ENCODE data around the gene PPP1R11.
A peak's percentile ranks its signal among the peaks of the same experiment; 100 is the strongest.
"Not testable (repeated sequence)": the region's sequence is repeated elsewhere in the genome, so short reads cannot be mapped to it uniquely, and the experiment has no call there.

PPP1R11 gene

GRCh38 chr6:30066577-30067459 is at the start of gene PPP1R11:
TSS of gene PPP1R11 (plus strand) at chr6:30067198. CDS start at chr6:30067411, 213 bp downstream.
- peak; percentile 98 to 99 for DNase-seq

GRCh38 chr6:30019819-30020218 is 47.2 kb upstream of the PPP1R11 start:
- DNase-seq, result no peak

- DNase-seq, result no peak
These were observed 46.4 kb upstream of the PPP1R11 start for GRCh38 chr6:30020626-30021025.

GRCh38 chr6:30022189-30022588 is 44.8 kb upstream of the PPP1R11 start:
- DNase-seq, result no peak

GRCh38 chr6:30022712-30023111 is 44.3 kb upstream of the PPP1R11 start:
- not testable (repeated sequence) for DNase-seq

- no peak for DNase-seq
These were observed 41.8 kb upstream of the PPP1R11 start for GRCh38 chr6:30025186-30025585.

GRCh38 chr6:30029588-30029987 is 37.4 kb upstream of the PPP1R11 start:
- DNase-seq, result no peak

- no peak for DNase-seq
These were observed 35.6 kb upstream of the PPP1R11 start for GRCh38 chr6:30031381-30031780.

- DNase-seq, result not testable (repeated sequence)
These were observed 33.6 kb upstream of the PPP1R11 start for GRCh38 chr6:30033440-30033839.

- no peak for DNase-seq
These were observed 31.2 kb upstream of the PPP1R11 start for GRCh38 chr6:30035784-30036183.

GRCh38 chr6:30037182-30037788 is 29.7 kb upstream of the PPP1R11 start:
- DNase-seq, result no peak

- DNase-seq, result no peak
These were observed 25.8 kb upstream of the PPP1R11 start for GRCh38 chr6:30041221-30041620.

- no peak for DNase-seq
These were observed 25.2 kb upstream of the PPP1R11 start for GRCh38 chr6:30041821-30042220.

- DNase-seq, result no peak
These were observed 24.5 kb upstream of the PPP1R11 start for GRCh38 chr6:30042476-30042875.

GRCh38 chr6:30042914-30043313 is 24.1 kb upstream of the PPP1R11 start:
- DNase-seq, result no peak

- DNase-seq, result no peak
These were observed 23.3 kb upstream of the PPP1R11 start for GRCh38 chr6:30043744-30044143.

- no peak for DNase-seq
These were observed 22.4 kb upstream of the PPP1R11 start for GRCh38 chr6:30044630-30045029.

GRCh38 chr6:30047220-30047619 is 19.8 kb upstream of the PPP1R11 start:
- DNase-seq, result no peak

GRCh38 chr6:30053682-30054081 is 13.3 kb upstream of the PPP1R11 start:
- DNase-seq, result no peak

GRCh38 chr6:30055513-30055912 is 11.5 kb upstream of the PPP1R11 start:
- DNase-seq, result no peak

GRCh38 chr6:30060606-30061091 is 6.3 kb upstream of the PPP1R11 start:
- DNase-seq, result peak in 1 of 2 donors; percentile 22

GRCh38 chr6:30061092-30061857 is 5.7 kb upstream of the PPP1R11 start, which contains the start of gene POLR1H:
TSS of gene POLR1H (plus strand) at chr6:30061265. CDS start at chr6:30061525, 260 bp downstream.
- peak; percentile 83 to 86 for DNase-seq

GRCh38 chr6:30061858-30062458 is 5.0 kb upstream of the PPP1R11 start:
- DNase-seq, result peak in 1 of 2 donors; percentile 18

Measured in activated CD4-positive, alpha-beta T cell treated with anti-CD3 and anti-CD28 coated beads for 4 hours (primary cell).